ENCODE measurements around the gene BTG2.

BTG2 gene

GRCh38 chr1:203351037-203351625 is 45.8 kb downstream of the BTG2 start, which contains the start of gene FMOD:
TSS of gene FMOD (minus strand) at chr1:203351122. CDS start at chr1:203348270, 2,852 bp downstream.
- TF ChIP-seq EZH2 (optimal IDR thresholded peaks at IDR 0.05; ENCODE audit: low read depth, low read length) (no peak), EZH2phosphoT487 (IDR thresholded peaks at IDR 0.05; ENCODE audit: low read length) (no peak), CTCF (IDR thresholded peaks at IDR 0.05; ENCODE audit: low read length) (no peak)
- no peak within 1 kb of the TSS for H3K4me3 ChIP-seq (ENCODE audit: low read length)
- H3F3A ChIP-seq (ENCODE audit: insufficient read depth, low read length) = no peaks in the 10 kb centered on the region
- no peaks in the 10 kb centered on the region for H3K36me3 ChIP-seq (replicated peaks; ENCODE audit: insufficient read depth, low read length)
- no peaks in the 10 kb centered on the region for H3K79me2 ChIP-seq (ENCODE audit: low read length)
- no peak for DNase-seq
- no peaks in the 10 kb centered on the region for H4K20me1 ChIP-seq (ENCODE audit: insufficient read depth, low read length)
- H2AFZ ChIP-seq (ENCODE audit: low read length) = no peak within 1 kb of the TSS
- H3K9me2 ChIP-seq (replicated peaks; ENCODE audit: insufficient read depth, low read length) = no peaks in the 10 kb centered on the region
- no peak within 1 kb of the TSS for H3K27ac ChIP-seq (ENCODE audit: low read length)
- no peaks in the 10 kb centered on the region for H3K4me1 ChIP-seq (ENCODE audit: low read length)
- H3K9me3 ChIP-seq (replicated peaks; ENCODE audit: insufficient read depth, low read length) = no peaks in the 10 kb centered on the region
- no peak within 1 kb of the TSS for H3K4me2 ChIP-seq (ENCODE audit: low read depth, low read length)
- H3K27me3 ChIP-seq (replicated peaks; ENCODE audit: insufficient read depth, low read length) = no peaks in the 10 kb centered on the region
- H3K9ac ChIP-seq (ENCODE audit: low read length) = no peak within 1 kb of the TSS

GRCh38 chr1:203353486-203353885 is 48.2 kb downstream of the BTG2 start:
- Histone ChIP-seq H3K4me2 (ENCODE audit: low read depth, low read length) (no peak overlapping the region), H3K27ac (ENCODE audit: low read length) (no peak overlapping the region), H3K36me3 (replicated peaks; ENCODE audit: insufficient read depth, low read length) (no peaks in the 10 kb centered on the region), H3K4me3 (ENCODE audit: low read length) (no peak overlapping the region), H3K9ac (ENCODE audit: low read length) (no peak overlapping the region), H3F3A (ENCODE audit: insufficient read depth, low read length) (no peaks in the 10 kb centered on the region), H3K9me2 (replicated peaks; ENCODE audit: insufficient read depth, low read length) (no peaks in the 10 kb centered on the region), H3K4me1 (ENCODE audit: low read length) (no peaks in the 10 kb centered on the region), H2AFZ (ENCODE audit: low read length) (no peak overlapping the region), H3K27me3 (replicated peaks; ENCODE audit: insufficient read depth, low read length) (no peaks in the 10 kb centered on the region), H4K20me1 (ENCODE audit: insufficient read depth, low read length) (no peaks in the 10 kb centered on the region), H3K79me2 (ENCODE audit: low read length) (no peaks in the 10 kb centered on the region), H3K9me3 (replicated peaks; ENCODE audit: insufficient read depth, low read length) (no peaks in the 10 kb centered on the region)
- TF ChIP-seq CTCF (IDR thresholded peaks at IDR 0.05; ENCODE audit: low read length) (no peak), EZH2phosphoT487 (IDR thresholded peaks at IDR 0.05; ENCODE audit: low read length) (no peak)
- no peak for DNase-seq

GRCh38 chr1:203354246-203354645 is 48.9 kb downstream of the BTG2 start:
- no peaks in the 10 kb centered on the region for H3K79me2 ChIP-seq (ENCODE audit: low read length)
- H3K9me2 ChIP-seq (replicated peaks; ENCODE audit: insufficient read depth, low read length) = no peaks in the 10 kb centered on the region
- DNase-seq = no peak
- H3K4me3 ChIP-seq (ENCODE audit: low read length) = no peak overlapping the region
- H3K36me3 ChIP-seq (replicated peaks; ENCODE audit: insufficient read depth, low read length) = no peaks in the 10 kb centered on the region
- H3K4me2 ChIP-seq (ENCODE audit: low read depth, low read length) = no peak overlapping the region
- no peak overlapping the region for H3K9ac ChIP-seq (ENCODE audit: low read length)
- no peak overlapping the region for H2AFZ ChIP-seq (ENCODE audit: low read length)
- no peaks in the 10 kb centered on the region for H3F3A ChIP-seq (ENCODE audit: insufficient read depth, low read length)
- H3K27me3 ChIP-seq (replicated peaks; ENCODE audit: insufficient read depth, low read length) = no peaks in the 10 kb centered on the region
- H3K4me1 ChIP-seq (ENCODE audit: low read length) = no peaks in the 10 kb centered on the region
- H3K9me3 ChIP-seq (replicated peaks; ENCODE audit: insufficient read depth, low read length) = no peaks in the 10 kb centered on the region
- no peak for TF ChIP-seq CTCF (IDR thresholded peaks at IDR 0.05; ENCODE audit: low read length)
- TF ChIP-seq EZH2 (optimal IDR thresholded peaks at IDR 0.05; ENCODE audit: low read depth, low read length) = no peak
- TF ChIP-seq EZH2phosphoT487 (IDR thresholded peaks at IDR 0.05; ENCODE audit: low read length) = no peak
- no peaks in the 10 kb centered on the region for H4K20me1 ChIP-seq (ENCODE audit: insufficient read depth, low read length)
- no peak overlapping the region for H3K27ac ChIP-seq (ENCODE audit: low read length)
